Sigmoid colon (tissue), 7 donors: ENCODE results near the gene SOCS1. TPM values are rescaled to one million over a fixed set of nuclear protein-coding genes. Genes with fewer than 3 reads are reported as not detected.

Experiments
- DNase-seq: peaks from one replicate; pipeline ENCODE4 v3.0.0-alpha.2; 2019
- H3K27ac ChIP-seq, 4 donors: fragments of 200-600 bp; sonication (generic); one replicate each; pipeline ENCODE4 v1.5.1; 2016 to 2019; ENCODE audit warnings: mild to moderate bottlenecking in 1 of 4
- H3K27me3 ChIP-seq, 3 donors: fragments of 200-600 bp; sonication (generic); one replicate each; pipeline ENCODE4 v1.5.1; 2019; ENCODE audit warnings: mild to moderate bottlenecking in 1 of 3
- H3K36me3 ChIP-seq, 4 donors: fragments of 200-600 bp; sonication (generic); one replicate each; pipeline ENCODE4 v1.5.1; 2016 to 2019
- H3K4me1 ChIP-seq, 4 donors: fragments of 200-600 bp; sonication (generic); one replicate each; pipeline ENCODE4 v1.5.1; 2017 to 2019
- H3K4me3 ChIP-seq, 4 donors: fragments of 200-600 bp; sonication (generic); one replicate each; pipeline ENCODE4 v1.5.1; 2017 to 2019; ENCODE audit warnings: mild to moderate bottlenecking in 2 of 4, moderate library complexity in 1 of 4
- H3K9me3 ChIP-seq, 4 donors: fragments of 200-600 bp in 3 of 4; sonication (generic) in 3 of 4; one replicate each; pipeline versions ENCODE4 v1.5.1 to v1.6.1; 2013 to 2019
- CTCF ChIP-seq, 4 experiments: fragments of 450-650 bp in 3 of 4; fragments of 200-600 bp in 1 of 4; IDR thresholded peaks; one replicate each; pipeline ENCODE4 v1.5.1; 2016 to 2019; ENCODE audit warnings: antibody characterized with exemption in 4 of 4, mild to moderate bottlenecking in 3 of 4, moderate library complexity in 2 of 4
- EP300 ChIP-seq, 4 donors: sonication (generic); formaldehyde crosslinking; IDR thresholded peaks; one replicate each; pipeline ENCODE4 v1.6.1; 2017; ENCODE audit warnings: antibody characterized with exemption in 4 of 4
- POLR2A ChIP-seq, 2 donors: fragments of 450-650 bp; IDR thresholded peaks; one replicate each; pipeline ENCODE4 v1.6.1; 2016; ENCODE audit warnings: antibody characterized with exemption in 2 of 2, mild to moderate bottlenecking in 2 of 2, moderate library complexity in 2 of 2
- POLR2AphosphoS5 ChIP-seq, 4 donors: sonication (generic); formaldehyde crosslinking; IDR thresholded peaks; one replicate each; pipeline ENCODE4 v1.6.1; 2017; ENCODE audit warnings: antibody characterized with exemption in 4 of 4
- WGBS, 2 donors: extraction: QIAGEN DNeasy Blood & Tissue Kit; methylation state at CpG; one replicate each; pipeline ENCODE4 v1.1.7; 2013; 5-methylcytosine and 5-hydroxymethylcytosine counted together
- intact Hi-C: fragments of 100-400 bp; cut with DNase I; formaldehyde crosslinking; loops from one replicate; pipeline ENCODE4 v1.15.1; 2023
- polyA plus RNA-seq, 3 donors: library from polyadenylated mRNA; stranded (reverse); fragments of 200-250 nt; gene quantifications; one replicate each; pipeline ENCODE4 v1.2.3, GENCODE V29; 2013
- small RNA-seq, 3 donors: library from RNA; depleted of rRNA; stranded (forward); fragments of <200 nt; gene quantifications; one replicate each; pipeline ENCODE3, GENCODE V24; 2016
- total RNA-seq, 4 donors: library from RNA; depleted of rRNA; stranded (reverse); fragments of >200 nt; gene quantifications; one replicate each; pipeline ENCODE4 v1.1.0, GENCODE V29; 2016
- donor health status: healthy with polysubstance abuse.
- donor health status: Bipolar disorder and iron deficiency.
- donor health status: healthy.

Gene SOCS1
- total and polyA plus RNA-seq, 7 donors = 0.66 to 26.4 (median 4.3) TPM; not detected in 1

GRCh38 chr16:11207646-11208045, 48.4 kb downstream of the SOCS1 start:
- no peaks in the 10 kb centered on the region for H3K4me1 ChIP-seq
- no peaks in the 10 kb centered on the region for H3K36me3 ChIP-seq
- TF ChIP-seq EP300 (IDR thresholded peaks at IDR 0.05) = no peak
- TF ChIP-seq CTCF (IDR thresholded peaks at IDR 0.05) = no peak
- no peak for TF ChIP-seq POLR2A (IDR thresholded peaks at IDR 0.05)
- TF ChIP-seq POLR2AphosphoS5 (IDR thresholded peaks at IDR 0.05) = no peak
- WGBS, 2 donors = 93 to 97% methylated on average over 3 of the region's 3 CpGs
- no peaks in the 10 kb centered on the region for H3K9me3 ChIP-seq
- DNase-seq = no peak
- H3K27me3 ChIP-seq = no peaks in the 10 kb centered on the region
- intact Hi-C loops = no loop called here
- H3K27ac ChIP-seq = no peak overlapping the region
- no peak overlapping the region for H3K4me3 ChIP-seq

GRCh38 chr16:11205754-11206581, 50.0 kb downstream of the SOCS1 start:
- 21 to 45% methylated on average over 13 of the region's 13 CpGs for WGBS, 2 donors
- no peak overlapping the region for H3K4me3 ChIP-seq
- no peak for TF ChIP-seq POLR2A (IDR thresholded peaks at IDR 0.05)
- TF ChIP-seq POLR2AphosphoS5 (IDR thresholded peaks at IDR 0.05) = peak in 1 of 4 donors; percentile 21
- no peak overlapping the region for H3K27ac ChIP-seq
- H3K27me3 ChIP-seq = no peaks in the 10 kb centered on the region
- DNase-seq = no peak
- H3K9me3 ChIP-seq = no peaks in the 10 kb centered on the region
- intact Hi-C loops = no loop called here
- no peaks in the 10 kb centered on the region for H3K4me1 ChIP-seq
- no peaks in the 10 kb centered on the region for H3K36me3 ChIP-seq

GRCh38 chr16:11205065-11205699, 50.8 kb downstream of the SOCS1 start:
- WGBS, 2 donors = 79 to 88% methylated on average over 19 of the region's 19 CpGs
- H3K9me3 ChIP-seq = no peaks in the 10 kb centered on the region
- intact Hi-C loops = no loop called here
- H3K4me1 ChIP-seq = no peaks in the 10 kb centered on the region
- H3K27me3 ChIP-seq = no peaks in the 10 kb centered on the region
- H3K36me3 ChIP-seq = no peaks in the 10 kb centered on the region
- DNase-seq = no peak
- no peak overlapping the region for H3K4me3 ChIP-seq
- TF ChIP-seq POLR2A (IDR thresholded peaks at IDR 0.05) (no peak), POLR2AphosphoS5 (IDR thresholded peaks at IDR 0.05) (no peak), CTCF (IDR thresholded peaks at IDR 0.05) (no peak), EP300 (IDR thresholded peaks at IDR 0.05) (no peak)
- H3K27ac ChIP-seq = no peak overlapping the region

GRCh38 chr16:11204513-11205047, 51.4 kb downstream of the SOCS1 start:
- Histone ChIP-seq H3K9me3 (no peaks in the 10 kb centered on the region), H3K27me3 (no peaks in the 10 kb centered on the region), H3K4me3 (no peak overlapping the region), H3K36me3 (no peaks in the 10 kb centered on the region), H3K4me1 (no peaks in the 10 kb centered on the region), H3K27ac (no peak overlapping the region)
- WGBS, 2 donors = 60 to 73% methylated on average over 4 of the region's 4 CpGs
- no peak for TF ChIP-seq POLR2A (IDR thresholded peaks at IDR 0.05)
- TF ChIP-seq EP300 (IDR thresholded peaks at IDR 0.05) = no peak
- no peak for TF ChIP-seq POLR2AphosphoS5 (IDR thresholded peaks at IDR 0.05)
- TF ChIP-seq CTCF (IDR thresholded peaks at IDR 0.05) = no peak
- intact Hi-C loops = no loop called here
- DNase-seq = no peak

Small RNAs within 50 kb of the gene (small RNA-seq; reads per million reads assigned to genes)
- 0 reads per million in 3 donors for gene RF00554

Other genes starting within 250 kb of the SOCS1 start
- not detected for gene TNP2, start 13.1 kb upstream of the SOCS1 start, total RNA-seq
- not detected for gene TNP2, start 13.1 kb upstream of the SOCS1 start, polyA plus RNA-seq
- not detected for gene PRM3, start 17.4 kb upstream of the SOCS1 start, total RNA-seq
- not detected for gene PRM3, start 17.4 kb upstream of the SOCS1 start, polyA plus RNA-seq
- gene PRM2, start 20.3 kb upstream of the SOCS1 start, total RNA-seq = not detected
- gene PRM2, start 20.3 kb upstream of the SOCS1 start, polyA plus RNA-seq = not detected
- not detected for gene PRM1, start 25.1 kb upstream of the SOCS1 start, total RNA-seq
- gene PRM1, start 25.1 kb upstream of the SOCS1 start, polyA plus RNA-seq = not detected
- gene RMI2, start 89.3 kb upstream of the SOCS1 start, total RNA-seq = 1 to 10 TPM in 2 of 4 donors, under 1 TPM in 2; 0.36 to 2.2 (median 1.2) TPM
- gene RMI2, start 89.3 kb upstream of the SOCS1 start, polyA plus RNA-seq = 10 to 100 TPM in 1 of 3 donors, 1 to 10 TPM in 2; 5.4 to 19.3 (median 8.1) TPM